Activated CD8-positive, alpha-beta memory T cell treated with anti-CD3 and anti-CD28 coated beads, Interleukin-2, amount 50 U/mL, for 1 hour (primary cell): Measurements from ENCODE around the gene PATE1.
"Not testable (repeated sequence)": the region's sequence is repeated elsewhere in the genome, so short reads cannot be mapped to it uniquely, and the experiment has no call there.

Source experiments
- DNase-seq: peaks from one replicate; pipeline ENCODE4 v3.0.0-alpha.2; 2020; ENCODE audit errors: extremely low read depth

The PATE1 gene, protein sequence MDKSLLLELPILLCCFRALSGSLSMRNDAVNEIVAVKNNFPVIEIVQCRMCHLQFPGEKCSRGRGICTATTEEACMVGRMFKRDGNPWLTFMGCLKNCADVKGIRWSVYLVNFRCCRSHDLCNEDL

DNA sequence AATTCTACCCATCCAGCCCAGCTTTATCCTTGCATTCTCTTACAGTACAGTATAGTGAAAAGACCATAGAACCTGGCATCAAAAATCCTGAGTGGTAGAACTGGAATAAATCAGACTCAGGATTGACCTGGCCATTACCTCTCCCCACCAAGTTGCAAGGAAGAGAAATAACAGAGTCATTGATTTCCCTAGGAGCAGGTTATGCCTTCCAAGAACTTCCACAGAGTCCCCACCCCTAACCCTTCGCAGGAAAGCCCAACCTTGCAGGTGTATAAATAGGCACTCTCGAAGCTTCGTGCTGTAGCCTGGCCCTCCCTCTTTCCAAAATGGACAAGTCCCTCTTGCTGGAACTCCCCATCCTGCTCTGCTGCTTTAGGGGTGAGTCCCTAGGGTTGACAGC, at the start of gene PATE1:
PATE1 (plus strand) TSS at position 301 of the 400 bp plus-strand sequence; CDS start at position 327, 26 bp downstream.
- no peak for DNase-seq

DNA sequence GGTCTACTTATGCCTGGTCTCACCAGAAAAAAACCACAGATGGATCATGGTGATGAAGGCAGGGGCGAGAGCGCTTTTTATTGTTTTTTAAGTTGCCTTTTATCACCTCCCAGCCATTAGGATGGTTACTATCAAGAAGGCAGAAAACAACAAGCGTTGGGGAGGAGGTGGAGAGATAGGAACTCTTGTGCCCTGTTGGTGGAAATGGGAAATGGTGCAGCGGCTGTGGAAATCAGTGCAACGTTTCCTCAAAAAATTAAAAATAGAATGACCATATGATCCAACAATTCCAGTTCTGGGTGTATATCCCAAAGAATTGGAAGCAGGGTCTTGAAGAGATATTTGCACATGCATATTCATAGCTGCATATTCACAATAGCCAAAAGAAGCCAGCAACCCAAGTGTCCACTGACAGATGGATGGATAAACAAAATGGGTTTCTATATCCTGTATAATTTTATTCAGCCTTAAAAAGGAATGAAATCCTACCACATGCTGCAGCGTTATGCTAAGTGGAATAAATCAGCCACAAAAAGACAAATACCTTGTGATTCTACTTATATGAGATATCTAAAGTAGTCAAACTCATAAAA, 45.0 kb upstream of the PATE1 start:
- DNase-seq = no peak

DNA sequence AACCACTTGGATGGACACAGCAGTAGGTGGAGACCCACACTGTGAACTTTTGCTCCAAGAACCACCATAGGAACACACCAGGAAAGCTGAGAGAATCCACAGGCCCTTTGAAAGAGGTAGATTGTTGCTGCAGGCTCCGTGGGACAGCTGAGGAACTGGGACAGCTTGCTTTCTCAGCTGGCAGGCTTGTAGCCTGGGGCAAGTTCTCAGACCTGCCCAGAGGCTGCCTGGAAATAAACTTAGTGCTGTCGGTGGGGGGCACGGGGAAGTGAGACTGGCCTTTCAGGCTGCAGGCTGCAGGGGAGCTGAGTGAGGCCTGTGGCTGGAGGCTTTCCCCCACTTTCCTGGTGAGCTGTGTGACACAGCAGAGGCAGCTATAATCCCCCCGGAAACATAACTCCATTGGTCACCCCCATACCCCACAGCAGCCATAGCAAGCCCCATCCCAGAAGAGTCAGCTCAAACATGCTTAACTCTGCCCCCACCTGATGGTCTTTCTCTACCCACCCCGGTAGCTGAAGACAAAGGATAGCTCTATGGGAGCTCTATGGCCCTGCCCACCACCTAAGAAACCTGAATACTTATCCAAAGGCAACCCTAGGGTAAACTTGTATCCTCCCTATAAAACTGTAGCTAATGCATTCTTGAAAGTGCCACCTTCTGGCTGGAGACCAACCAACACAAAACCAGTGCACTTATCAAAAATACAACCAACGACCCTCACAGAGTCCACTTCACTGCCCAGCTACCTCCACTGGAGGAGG, 44.0 kb upstream of the PATE1 start:
- no peak for DNase-seq

DNA sequence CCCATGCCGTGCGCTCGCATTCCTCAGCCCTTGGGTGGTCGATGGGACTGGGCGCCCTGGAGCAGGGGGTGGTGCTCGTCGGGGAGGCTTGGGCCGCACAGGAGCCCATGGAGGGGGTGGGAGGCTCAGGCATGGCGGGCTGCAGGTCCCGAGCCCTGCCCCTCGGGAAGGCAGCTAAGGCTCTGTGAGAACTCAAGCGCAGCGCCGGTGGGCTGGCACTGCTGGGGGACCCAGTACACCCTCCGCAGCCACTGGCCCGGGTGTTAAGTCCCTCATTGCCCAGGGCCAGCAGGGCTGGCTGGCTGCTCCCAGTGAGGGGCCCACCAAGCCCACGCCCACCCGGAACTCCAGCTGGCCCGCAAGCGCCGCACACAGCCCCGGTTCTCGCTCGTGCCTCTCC, 41.4 kb upstream of the PATE1 start:
- not testable (repeated sequence) for DNase-seq

DNA sequence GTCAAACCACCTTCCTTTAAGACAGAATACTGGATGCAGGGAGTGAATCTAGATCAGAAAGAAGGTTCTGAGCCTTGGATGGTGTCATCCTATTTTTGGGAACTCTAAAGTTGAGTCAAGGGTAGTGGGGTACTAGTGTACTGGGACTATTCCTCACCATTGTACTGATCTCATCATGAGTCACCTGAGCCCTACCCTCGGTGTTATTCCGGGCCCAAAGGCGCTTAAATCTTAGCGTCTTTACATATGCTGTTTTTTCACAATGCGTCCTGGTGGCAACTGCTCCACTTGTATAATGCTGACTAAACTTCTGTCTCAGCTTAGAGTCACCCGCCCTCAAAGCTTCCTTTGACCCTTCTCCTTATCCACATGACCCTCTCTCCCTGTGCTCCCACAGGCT, 25.3 kb upstream of the PATE1 start:
- DNase-seq = no peak

DNA sequence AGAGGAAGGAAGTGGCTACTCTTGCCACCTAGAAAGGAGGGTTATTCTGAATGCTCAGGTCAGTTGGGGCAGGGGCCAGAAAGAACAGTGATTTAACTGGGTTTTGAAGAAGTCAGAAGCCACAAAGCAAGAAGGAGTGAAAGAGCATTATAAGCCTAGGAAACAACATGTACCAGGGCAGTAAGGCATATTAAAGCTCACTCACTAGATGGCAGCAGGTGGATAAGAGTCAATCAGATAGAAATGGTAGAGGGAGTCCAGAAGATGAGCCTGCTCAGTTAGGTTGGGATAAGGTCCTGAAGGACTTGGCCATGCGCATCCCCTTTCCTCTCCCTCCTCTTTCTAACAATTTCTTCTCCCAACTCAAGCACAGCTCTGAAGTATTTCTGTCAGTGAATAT, 22.0 kb upstream of the PATE1 start:
- DNase-seq = no peak

DNA sequence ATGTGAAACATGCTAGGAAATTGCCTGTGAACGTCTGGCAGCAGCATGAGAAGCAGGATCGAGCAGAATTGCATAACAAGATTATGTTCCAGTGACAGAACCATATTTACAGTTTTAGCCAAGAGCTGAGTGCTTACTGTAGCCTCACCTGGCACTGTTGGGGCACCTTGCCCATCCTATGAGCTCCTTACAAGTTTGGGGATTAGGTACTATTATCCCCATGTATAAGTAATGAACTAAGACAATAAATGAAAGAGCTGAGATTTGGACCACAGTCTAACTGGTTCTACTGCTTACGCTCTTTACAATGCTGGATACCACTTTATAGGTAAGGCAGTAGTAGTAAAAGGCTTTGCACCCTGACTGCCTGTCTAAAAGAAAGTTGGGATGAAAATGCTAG, 17.1 kb upstream of the PATE1 start:
- no peak for DNase-seq

DNA sequence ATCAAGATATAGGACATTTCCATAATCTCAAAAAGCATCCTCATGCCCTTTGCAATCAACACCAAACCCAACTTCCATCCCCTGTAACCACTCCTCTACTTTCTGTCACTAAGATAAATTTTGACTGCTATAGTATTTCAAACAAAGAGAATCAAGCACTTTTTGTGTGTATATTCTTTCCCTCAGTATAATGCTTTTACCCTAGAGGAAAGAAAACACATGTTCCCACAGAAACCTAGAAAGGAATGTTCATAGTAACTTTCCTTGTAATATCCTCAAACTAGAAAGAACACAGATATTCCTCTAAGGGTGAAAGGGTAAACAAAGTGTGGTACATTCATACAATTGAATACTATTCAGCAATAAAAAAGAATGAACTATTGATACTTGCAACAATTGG, 5.5 kb upstream of the PATE1 start:
- no peak for DNase-seq

DNA sequence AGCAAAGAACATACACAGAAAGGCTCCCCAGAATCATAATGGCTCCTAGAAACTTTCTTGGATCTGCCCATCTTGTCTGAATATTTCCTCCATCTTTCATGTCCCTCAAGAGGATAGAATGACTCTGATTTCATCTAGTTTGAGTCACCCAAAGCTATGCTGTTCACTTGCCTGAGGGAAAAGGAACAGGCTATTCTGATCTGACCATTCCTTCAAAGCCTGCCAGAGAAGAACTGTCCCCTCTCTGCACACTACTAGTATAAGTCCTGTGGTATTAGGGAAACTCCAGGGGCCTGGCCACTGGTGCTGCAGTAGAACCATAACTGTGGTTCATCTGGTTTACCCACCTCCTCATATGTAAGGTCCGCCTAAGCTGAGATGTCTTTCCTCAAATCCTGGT, 2.4 kb upstream of the PATE1 start:
- no peak for DNase-seq

DNA sequence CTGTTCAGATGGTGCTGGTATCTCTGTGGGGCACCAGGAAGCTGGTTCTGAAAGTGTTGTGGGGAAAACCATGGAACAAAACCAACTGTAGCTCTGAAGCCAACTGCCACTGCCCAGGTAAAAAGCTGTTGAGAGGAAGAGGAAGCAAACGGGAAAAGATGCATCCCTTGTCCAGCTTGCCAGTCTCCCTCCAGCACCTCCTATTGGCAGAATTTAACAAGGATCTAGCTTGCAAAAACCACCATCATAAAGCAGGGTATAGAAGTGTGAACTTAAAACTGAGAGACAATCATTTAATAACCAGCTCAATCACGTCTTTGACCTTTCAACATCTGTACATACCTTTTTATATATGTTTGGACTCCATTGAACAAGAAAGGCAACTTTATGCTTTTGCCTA, 4.5 kb downstream of the PATE1 start:
- no peak for DNase-seq

DNA sequence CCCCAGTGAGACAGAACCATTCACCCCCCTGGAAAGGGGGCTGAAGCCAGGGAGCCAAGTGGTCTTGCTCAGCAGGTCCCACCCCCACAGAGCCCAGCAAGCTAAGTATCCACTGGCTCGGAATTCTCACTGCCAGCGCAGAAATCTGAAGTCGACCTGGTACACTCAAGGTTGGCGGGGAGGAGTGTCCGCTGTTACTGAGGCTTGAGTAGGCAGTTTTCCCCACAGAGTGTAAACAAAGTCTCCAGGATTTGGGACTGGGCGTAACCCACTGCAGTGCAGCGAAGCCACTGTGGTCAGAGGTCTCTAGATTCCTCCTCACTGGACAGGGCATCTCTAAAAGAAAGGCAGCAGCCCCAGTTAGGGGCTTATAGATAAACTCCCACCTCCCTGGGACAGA, 10.0 kb downstream of the PATE1 start:
- DNase-seq = no peak

DNA sequence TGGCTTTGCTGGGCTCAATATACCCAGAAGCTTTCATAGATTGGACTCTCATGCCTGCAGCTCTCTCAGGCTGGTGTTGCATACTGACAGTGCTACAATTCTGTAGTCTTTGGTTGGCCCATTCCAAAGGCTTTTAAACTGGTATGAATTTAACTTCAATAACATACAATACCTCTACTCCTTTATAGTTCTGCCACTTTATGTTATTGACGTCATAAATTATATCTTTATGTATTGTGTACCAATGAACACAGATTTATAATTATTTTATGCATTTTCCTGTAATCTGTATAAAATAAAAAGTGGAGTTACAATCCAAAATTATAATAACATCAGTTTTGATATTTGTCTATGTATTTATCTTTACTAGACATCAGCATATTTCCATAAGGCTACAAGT, 16.4 kb downstream of the PATE1 start:
- no peak for DNase-seq

DNA sequence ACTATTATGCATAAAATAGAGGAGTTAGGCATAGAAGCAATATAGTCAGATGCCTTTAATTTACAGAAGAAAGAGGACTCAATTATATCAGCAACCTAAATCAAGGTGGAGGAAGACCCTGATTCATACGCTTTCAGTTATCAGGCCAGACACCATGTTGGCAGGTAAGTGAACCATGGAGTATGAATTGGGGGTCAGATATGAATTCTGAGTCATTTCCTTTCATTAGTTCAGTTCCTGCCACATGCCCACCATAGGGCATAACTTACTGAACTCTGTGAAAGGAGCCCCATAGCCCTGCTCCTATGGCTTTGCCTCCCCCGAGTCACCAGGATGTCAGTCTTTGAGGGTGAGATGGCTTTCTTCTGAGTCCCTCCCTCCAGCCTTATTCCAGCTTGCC, 17.4 kb downstream of the PATE1 start:
- no peak for DNase-seq

DNA sequence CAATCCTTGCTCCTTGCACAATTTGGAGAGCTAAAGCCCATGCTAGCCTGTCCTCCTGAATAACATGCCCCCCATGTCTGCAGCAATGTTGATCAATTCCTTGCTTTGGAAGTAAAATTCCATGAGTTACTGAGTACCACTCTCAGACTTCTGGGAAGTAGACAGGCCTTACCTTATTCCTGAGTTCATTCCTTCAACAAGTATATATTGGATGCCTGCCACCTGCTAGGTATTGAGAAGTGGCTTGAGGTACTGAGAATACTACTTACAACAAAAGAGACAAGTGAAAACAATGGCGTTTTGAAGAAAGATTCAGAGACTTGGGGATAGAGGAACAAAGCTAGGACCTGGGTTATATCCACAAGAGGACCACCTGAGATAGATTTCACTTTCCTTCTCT, 20.2 kb downstream of the PATE1 start:
- DNase-seq = no peak

DNA sequence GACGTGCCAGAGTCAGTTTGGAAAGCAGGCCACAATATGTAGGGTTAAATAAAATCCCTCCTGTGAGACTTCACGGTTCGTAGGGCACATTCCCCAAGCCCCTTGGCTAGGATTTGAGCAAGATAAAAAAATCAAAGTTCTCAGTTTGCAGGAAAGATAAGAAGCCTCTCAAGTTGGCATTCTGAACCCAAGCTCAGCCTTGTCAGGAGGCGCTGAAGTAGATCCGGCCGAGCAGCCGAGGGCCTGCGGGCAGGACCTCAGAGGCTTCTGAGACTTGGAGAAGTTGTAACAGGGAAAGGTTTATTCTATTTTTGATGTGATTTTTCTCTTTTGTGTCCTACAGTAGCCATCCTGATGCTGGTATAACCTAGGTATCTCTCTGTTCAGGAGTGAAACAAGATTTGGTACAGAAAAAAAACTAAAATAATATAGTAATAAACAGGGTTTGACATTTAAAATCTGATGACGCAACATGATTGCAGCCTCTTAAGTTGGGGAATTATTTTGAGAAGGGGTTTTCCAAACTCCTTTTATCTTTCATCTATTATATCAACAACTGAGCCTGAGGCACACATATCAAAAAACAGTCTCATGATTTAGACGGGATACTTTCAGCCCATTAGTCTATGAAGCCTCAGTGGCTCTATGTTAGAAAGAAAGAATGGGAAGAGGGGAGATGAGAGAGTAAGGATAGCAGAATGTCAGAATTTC, 22.4 kb downstream of the PATE1 start:
- DNase-seq = no peak

DNA sequence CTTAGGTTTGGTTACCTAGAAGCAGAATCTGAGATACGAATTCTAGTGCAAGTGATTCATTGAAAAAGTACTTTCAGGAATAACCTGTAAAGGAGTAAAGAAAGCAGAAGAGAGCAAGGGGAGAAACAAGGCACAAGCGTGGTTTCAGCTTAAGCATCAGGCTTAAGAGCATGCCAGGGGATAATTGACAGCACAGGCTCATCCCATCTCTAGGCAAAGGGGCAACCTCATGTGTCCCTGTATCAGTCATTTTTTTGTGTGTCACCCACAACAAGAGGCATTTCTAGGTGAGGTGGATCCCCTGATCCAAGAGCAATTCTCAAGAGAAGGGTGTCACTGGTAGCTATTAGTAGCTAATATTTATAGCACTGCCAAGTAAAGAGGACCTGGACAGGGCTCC, 24.5 kb downstream of the PATE1 start:
- no peak for DNase-seq

DNA sequence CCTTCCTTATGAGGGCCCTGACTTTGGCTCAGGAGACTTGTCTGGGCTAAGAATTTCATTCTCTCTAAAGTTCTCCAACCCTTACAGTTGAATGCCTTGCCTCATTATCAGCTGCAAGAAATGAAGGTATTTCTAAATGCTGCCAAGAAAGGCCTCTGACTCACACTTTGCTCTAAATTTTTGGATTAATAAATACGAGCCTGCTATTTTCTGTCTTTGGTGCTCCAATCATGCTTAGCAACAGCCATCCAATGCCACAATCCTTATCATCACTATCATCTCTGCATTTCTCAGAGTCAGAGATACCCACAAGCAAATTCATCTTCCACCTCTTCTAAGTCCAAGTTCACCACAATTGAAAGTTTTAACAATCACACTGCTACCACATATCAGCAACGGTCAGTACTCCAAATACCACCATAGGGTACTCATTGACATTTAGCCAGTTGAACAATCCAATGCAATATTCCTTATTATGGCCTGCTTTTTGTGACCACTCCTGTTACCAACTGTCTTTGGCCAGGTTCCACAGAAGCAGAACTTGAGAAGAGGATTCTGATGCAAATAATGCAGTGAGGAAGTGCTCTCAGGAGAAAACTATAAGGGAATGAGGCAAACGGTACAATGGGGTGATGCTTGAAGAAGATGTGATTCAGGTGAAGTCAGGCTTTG, 26.9 kb downstream of the PATE1 start:
- DNase-seq = no peak

DNA sequence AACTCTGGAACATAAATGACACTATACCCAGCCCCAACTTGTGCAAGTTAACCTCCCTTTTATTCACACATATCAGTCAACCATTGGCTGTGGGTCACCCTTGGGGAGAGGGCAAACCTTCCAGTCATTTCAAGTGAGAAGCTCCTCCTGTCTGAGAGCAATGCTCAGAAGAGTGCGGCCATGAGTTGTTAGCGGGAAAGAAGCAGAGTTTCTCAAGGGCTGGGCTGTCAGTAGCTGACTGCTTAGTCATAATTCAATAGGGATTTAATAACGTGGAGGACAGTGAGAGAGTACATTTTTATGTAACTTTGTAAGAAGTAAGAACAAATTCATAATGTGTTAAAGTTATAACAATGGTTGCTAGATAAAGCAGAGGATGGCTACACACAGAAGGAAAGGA, 27.4 kb downstream of the PATE1 start:
- no peak for DNase-seq

DNA sequence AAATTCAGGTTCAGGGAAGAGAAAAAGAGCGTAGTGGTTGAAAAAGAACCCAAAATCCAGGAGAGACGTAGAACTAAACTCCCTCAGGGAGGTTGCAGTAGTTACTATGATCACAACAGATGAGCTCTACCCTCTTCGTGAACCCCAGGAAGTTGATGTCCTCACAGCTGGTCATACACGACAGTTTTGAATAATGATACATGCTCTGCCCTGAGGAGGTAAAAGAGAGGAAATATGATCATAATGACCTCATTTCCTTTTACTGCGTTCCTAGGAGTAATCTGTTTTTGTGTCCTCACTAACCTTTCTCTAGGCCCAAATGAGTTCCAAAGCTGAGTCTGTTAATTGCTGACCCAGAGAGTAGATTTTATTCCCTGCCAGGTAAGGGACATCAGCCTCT, 31.2 kb downstream of the PATE1 start:
- no peak for DNase-seq

DNA sequence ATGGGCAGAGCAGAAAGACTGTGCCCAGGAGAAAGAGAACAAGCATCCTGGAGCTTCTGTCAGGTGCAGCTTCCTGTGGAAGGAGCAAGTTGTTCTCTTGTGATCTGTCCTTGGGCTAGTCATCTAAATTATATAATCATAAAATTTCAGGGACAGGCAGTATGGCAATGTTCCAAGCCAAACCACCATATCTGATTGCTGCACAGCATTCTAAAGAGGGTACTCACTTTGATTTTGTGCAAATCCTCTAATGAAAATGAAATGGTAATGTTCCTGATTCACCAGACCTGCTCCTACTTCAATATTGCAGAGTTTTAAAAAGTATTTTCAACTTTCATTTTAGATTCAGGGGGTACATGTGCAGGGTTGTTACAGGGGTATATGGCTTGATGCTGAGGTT, 32.6 kb downstream of the PATE1 start, which contains the start of gene PATE2:
PATE2 (minus strand) TSS at position 101 of the 400 bp plus-strand sequence; CDS start at position 46, 55 bp downstream.
- no peak for DNase-seq

DNA sequence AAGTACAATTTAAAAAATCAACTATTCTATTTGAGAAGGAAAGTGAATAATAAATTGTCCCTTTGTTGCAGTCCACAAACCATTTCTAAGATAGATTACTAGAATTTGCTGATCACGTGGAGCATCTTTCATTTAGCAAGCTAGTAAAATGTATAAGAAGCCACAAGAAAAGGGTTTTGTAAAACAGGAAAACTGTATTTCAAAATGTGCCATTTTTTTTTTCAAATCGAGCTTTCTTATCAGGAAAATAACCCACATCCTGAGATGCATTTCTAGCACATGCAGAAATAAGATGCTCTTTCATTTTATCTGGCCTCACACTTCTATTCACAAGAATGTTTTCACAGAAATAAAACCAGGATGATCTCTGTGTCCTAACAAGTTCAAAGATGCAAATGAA, 38.6 kb downstream of the PATE1 start:
- no peak for DNase-seq

DNA sequence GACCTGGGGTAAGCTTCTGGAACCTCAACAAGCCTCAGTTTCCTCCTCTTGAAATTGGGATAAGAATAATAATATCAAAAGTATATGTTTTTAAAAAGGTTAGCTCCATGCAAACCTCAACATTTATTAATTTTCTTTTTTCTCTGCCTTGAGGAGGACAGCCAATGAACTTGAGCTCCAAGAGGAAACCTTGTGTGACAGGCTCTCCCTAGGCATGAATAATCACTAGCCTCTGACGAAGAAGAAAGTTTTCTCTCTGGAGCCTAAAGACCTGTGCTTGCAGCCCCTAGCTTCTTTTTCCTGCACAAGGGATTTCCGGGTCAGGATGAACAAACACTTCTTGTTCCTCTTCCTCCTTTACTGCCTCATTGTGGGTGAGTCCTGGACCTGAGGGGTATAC, 41.7 kb downstream of the PATE1 start, which contains the start of gene PATE3:
PATE3 (plus strand) TSS at position 301 of the 400 bp plus-strand sequence; CDS start at position 326, 25 bp downstream.
- no peak for DNase-seq
